GM12878 (cell line): ENCODE measurements around the gene SOX10.

Experiments used
- CTCF ChIP-seq, 3 experiments: IDR thresholded peaks in 2 of 3; conservative IDR thresholded peaks in 1 of 3; 2 replicates each; pipeline ENCODE4 v1.5.1; 2011; ENCODE audit warnings: low read depth in 3 of 3, low read length in 3 of 3, mild to moderate bottlenecking in 3 of 3, control low read depth in 2 of 3, moderate library complexity in 2 of 3, inconsistent platforms in 1 of 3, mixed read lengths in 1 of 3; ENCODE audit not compliant: control insufficient read depth in 2 of 3, insufficient read depth in 1 of 3; ENCODE audit errors: extremely low read depth in 1 of 3
- SMC3 ChIP-seq: IDR thresholded peaks from 2 replicates; pipeline ENCODE4 v1.6.1; 2011; ENCODE audit warnings: low read length, improper control_type of control experiment, borderline replicate concordance

- TF ChIP-seq SMC3, result no peak
- no peak for TF ChIP-seq CTCF (IDR thresholded peaks at IDR 0.05 in 2 of 3, conservative IDR thresholded peaks at IDR 0.05 in 1 of 3; ENCODE audit: control insufficient read depth in 2 of 3, extremely low read depth in 1 of 3, insufficient read depth in 1 of 3, low read depth in 3 of 3, low read length in 3 of 3)
Measured at GRCh38 chr22:38005943-38006342, 21.6 kb upstream of the SOX10 start.
